WERI-Rb-1 (cell line): ENCODE data around the gene GEMIN8.

ENCODE experiments used
- DNase-seq: peaks from one replicate; pipeline ENCODE4 v3.0.0-alpha.2; 2020
- H3K27ac ChIP-seq: fragments of 250-450 bp; sonication (Bioruptor Pico); 2 replicates; pipeline ENCODE4 v1.5.1; 2020; ENCODE audit warnings: mild to moderate bottlenecking, moderate library complexity
- H3K27me3 ChIP-seq: fragments of 250-450 bp; sonication (Bioruptor Pico); 2 replicates; pipeline ENCODE4 v1.5.1; 2021; ENCODE audit warnings: mild to moderate bottlenecking, low read depth, moderate library complexity; ENCODE audit not compliant: insufficient read depth, severe bottlenecking
- H3K36me3 ChIP-seq: fragments of 250-450 bp; sonication (Bioruptor Pico); 2 replicates; pipeline ENCODE4 v1.5.1; 2020; ENCODE audit warnings: mild to moderate bottlenecking, moderate library complexity
- H3K4me3 ChIP-seq: 2 replicates; pipeline ENCODE4 v1.5.1; 2011; ENCODE audit warnings: low read depth, mild to moderate bottlenecking, control low read depth, low read length
- H3K9me3 ChIP-seq: fragments of 250-450 bp; sonication (Bioruptor Pico); 2 replicates; pipeline ENCODE4 v1.5.1; 2021; ENCODE audit warnings: mild to moderate bottlenecking, moderate library complexity; ENCODE audit not compliant: severe bottlenecking
- CTCF ChIP-seq: IDR thresholded peaks from 2 replicates; pipeline ENCODE4 v1.5.1; 2011; ENCODE audit warnings: low read depth, mild to moderate bottlenecking, control low read depth, inconsistent platforms, low read length

Gene GEMIN8

DNA sequence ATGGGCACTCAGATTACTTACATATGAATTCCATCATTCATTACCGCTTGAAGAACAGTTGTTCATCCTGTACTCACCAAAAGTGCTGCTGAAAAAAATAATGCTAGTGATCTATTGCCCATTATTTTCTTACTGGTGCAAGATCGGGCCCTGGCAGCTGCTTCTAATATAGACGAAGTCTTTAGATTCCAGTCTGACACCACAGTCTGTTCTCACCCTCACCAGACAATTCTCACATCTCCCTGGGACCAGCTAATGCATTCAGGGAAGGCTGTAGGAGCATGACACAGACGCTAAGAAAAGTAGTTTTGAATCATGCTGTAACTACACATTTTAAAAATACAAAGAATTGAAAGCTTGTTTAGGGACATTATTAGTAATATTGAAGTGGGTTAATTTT, 13.8 kb downstream of the GEMIN8 start:
- no peak overlapping the region for H3K27ac ChIP-seq
- no peaks in the 10 kb centered on the region for H3K27me3 ChIP-seq
- H3K4me3 ChIP-seq = no peak overlapping the region
- no peak for TF ChIP-seq CTCF
- peaks cover 5% of the 10 kb centered on the region for H3K36me3 ChIP-seq
- no peak for DNase-seq
- peaks cover 3% of the 10 kb centered on the region for H3K9me3 ChIP-seq

- Histone ChIP-seq H3K27ac (no peak overlapping the region), H3K27me3 (no peaks in the 10 kb centered on the region), H3K9me3 (peaks cover 3% of the 10 kb centered on the region), H3K4me3 (no peak overlapping the region), H3K36me3 (peaks cover 5% of the 10 kb centered on the region)
- no peak for DNase-seq
- no peak for TF ChIP-seq CTCF
These were observed 14.4 kb downstream of the GEMIN8 start for GRCh38 chrX:14015294-14015693.

GRCh38 chrX:14014526-14014925, 15.2 kb downstream of the GEMIN8 start:
- Histone ChIP-seq H3K27me3 (no peaks in the 10 kb centered on the region), H3K36me3 (peaks cover 3% of the 10 kb centered on the region), H3K9me3 (peaks cover 3% of the 10 kb centered on the region), H3K27ac (no peak overlapping the region), H3K4me3 (no peak overlapping the region)
- TF ChIP-seq CTCF = no peak
- DNase-seq = no peak

GRCh38 chrX:14013054-14013453, 16.6 kb downstream of the GEMIN8 start:
- TF ChIP-seq CTCF = no peak
- Histone ChIP-seq H3K36me3 (no peaks in the 10 kb centered on the region; the same call in 1 of the 2 replicates), H3K27ac (no peak overlapping the region)

DNA sequence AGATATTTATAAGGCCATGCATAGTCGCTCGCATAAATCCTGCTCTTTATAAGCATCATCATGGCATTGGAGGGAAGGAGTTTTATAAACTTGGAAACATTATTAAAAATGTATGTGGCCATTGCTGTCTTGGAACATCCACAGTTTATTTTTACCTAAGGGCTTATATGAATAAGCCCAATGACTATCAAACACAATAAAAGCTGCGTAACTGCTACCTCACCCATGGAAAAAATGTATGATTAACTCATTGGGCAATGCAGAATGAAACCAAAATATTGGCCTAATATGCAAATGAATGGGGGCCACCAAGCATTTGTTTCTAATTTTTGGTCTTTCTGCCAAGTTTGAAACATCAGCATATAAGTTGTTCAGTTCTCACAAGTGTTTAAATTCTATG, 19.1 kb downstream of the GEMIN8 start:
- no peak for TF ChIP-seq CTCF
- DNase-seq = no peak
- no peak overlapping the region for H3K27ac ChIP-seq
- no peaks in the 10 kb centered on the region for H3K27me3 ChIP-seq
- peaks cover 3% of the 10 kb centered on the region for H3K9me3 ChIP-seq
- no peaks in the 10 kb centered on the region; the same call in 1 of the 2 replicates for H3K36me3 ChIP-seq
- no peak overlapping the region for H3K4me3 ChIP-seq

More at GRCh38 chrX:14013054-14013453, 16.6 kb downstream of the GEMIN8 start:
- DNase-seq = no peak
- H3K4me3 ChIP-seq = no peak overlapping the region
- H3K9me3 ChIP-seq = peaks cover 3% of the 10 kb centered on the region
- H3K27me3 ChIP-seq = no peaks in the 10 kb centered on the region

GRCh38 chrX:14006540-14006939, 23.2 kb downstream of the GEMIN8 start:
- H3K27ac ChIP-seq = no peak overlapping the region
- DNase-seq = no peak
- no peaks in the 10 kb centered on the region for H3K36me3 ChIP-seq
- H3K27me3 ChIP-seq = no peaks in the 10 kb centered on the region
- H3K4me3 ChIP-seq = no peak overlapping the region
- TF ChIP-seq CTCF = no peak
- peaks cover 2% of the 10 kb centered on the region for H3K9me3 ChIP-seq
